ENCODE results near the gene WNT5B.
"Not testable (repeated sequence)": the region's sequence is repeated elsewhere in the genome, so short reads cannot be mapped to it uniquely, and the experiment has no call there.

The WNT5B gene

DNA sequence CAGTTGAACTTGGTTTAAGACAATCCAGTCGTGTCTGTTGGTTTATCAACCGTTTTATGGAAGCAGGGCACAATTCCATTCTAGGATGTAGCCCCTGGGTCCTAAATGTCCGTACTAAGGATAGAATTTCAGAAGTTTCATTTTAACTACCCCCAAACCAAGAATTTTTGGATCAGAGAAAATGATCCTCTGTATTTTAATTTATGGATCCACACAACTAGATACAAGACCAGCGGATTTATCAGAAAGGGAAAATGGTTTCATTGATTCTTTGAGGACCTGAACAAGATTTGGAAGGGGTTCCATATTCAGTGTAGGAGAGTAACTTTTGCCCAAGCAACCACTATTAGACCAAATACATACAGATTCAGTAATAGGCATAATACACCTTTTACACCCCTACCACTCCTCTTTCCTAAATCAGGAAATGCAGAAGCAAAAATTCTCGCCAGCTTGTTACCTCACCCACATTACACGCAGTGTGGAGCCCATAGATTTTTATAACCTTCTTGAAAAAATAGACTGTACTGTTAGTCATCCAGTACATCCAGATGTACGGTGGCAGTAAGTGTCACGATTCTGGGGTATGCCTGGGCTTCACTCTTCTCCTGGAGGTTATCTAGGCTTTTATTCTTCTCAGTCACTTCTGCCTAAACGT lies 33.2 kb upstream of the WNT5B start:
- no peak for DNase-seq (ENCODE audit: extremely low read depth in 1 of 2, low read depth in 1 of 2)

DNA sequence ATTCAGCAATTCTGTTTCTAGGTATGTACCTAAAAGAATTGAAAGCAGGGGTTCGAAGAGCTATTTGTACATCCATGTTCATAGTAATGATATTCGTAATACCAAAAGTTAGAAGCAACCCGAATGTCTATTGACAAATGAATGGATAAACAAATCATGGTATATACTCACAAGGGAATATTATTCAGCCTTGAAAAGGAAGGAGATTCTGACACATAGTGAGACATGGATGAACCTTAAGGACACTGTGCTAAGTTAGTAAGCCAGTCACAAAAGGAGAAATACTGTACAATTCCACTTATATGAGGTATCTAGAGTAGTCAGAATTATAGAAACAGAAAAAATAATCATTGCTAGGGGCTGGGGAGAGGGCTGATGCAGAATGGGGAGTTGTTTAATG lies 30.3 kb upstream of the WNT5B start:
- DNase-seq (ENCODE audit: extremely low read depth in 1 of 2, low read depth in 1 of 2): no peak

DNA sequence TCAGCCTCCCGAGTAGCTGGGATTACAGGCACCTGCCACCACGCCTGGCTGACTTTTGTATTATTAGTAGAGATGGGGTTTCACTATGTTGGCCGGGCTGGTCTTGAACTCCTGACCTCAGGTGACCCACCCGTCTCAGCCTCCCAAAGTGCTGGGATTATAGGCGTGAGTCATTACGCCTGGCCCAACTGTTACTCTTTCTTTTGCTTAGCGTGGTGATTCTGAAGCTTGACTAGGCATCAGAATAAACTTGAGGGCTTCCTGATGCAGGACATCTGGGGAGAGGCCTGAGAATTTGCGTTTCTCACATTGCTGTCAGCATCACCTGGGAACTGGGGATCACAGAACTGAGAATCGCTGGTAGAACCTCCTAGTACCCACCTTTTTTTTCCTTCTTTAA lies 26.3 kb upstream of the WNT5B start:
- DNase-seq (ENCODE audit: extremely low read depth in 1 of 2, low read depth in 1 of 2): not testable (repeated sequence)

DNA sequence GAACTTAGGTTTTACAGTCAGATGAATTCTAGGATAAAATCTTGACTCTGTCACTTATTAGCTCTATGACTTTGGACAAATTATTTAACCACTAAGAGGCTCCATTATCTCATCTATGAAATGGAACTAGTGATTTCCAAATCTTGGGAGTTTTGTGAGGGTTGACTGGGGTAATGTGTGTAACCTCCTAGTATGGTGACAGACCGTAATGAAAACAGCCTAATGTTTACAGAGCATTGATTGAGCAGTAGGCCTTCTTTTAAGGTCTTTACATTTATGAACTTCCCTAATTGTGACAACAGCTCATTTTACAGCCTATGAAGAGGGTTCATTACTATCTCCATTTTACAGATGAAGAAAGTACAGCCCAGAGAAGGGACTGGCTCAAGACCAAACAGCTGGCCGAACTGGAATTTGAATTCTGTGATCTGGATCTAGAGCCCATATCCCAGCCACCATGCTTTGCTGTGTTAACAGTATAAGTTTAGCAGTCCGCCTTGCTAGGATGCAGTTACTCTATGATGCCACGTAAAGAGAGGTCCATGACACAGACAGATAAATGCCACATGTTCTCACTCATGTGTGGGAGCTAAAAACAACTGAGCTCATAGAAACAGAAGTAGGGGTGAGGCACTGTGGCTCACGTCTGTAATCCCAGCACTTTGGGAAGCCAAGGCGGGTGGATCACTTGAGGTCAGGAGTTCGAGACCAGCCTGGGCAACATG lies 25.6 kb upstream of the WNT5B start:
- no peak for DNase-seq (ENCODE audit: extremely low read depth in 1 of 2, low read depth in 1 of 2)

DNA sequence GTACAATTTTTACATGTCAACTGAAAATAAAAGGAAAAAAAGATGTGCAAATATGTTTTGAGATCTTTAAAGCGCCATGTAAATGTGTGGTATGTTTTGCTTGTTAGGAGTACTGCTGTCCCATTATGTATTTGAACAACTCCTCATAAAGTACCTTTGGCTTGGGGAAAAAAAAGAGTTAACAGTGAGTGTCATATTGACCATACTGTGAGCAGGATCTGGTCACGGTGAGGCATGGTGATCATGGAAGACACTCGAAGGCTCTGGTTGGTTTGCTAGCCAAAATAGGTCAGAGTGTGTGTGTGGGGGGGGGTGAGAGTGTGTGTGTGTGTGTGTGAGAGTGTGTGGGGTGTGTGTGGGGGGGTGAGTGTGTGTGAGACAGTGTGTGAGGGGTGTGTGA lies 24.6 kb upstream of the WNT5B start:
- DNase-seq (ENCODE audit: extremely low read depth in 1 of 2, low read depth in 1 of 2): no peak

DNA sequence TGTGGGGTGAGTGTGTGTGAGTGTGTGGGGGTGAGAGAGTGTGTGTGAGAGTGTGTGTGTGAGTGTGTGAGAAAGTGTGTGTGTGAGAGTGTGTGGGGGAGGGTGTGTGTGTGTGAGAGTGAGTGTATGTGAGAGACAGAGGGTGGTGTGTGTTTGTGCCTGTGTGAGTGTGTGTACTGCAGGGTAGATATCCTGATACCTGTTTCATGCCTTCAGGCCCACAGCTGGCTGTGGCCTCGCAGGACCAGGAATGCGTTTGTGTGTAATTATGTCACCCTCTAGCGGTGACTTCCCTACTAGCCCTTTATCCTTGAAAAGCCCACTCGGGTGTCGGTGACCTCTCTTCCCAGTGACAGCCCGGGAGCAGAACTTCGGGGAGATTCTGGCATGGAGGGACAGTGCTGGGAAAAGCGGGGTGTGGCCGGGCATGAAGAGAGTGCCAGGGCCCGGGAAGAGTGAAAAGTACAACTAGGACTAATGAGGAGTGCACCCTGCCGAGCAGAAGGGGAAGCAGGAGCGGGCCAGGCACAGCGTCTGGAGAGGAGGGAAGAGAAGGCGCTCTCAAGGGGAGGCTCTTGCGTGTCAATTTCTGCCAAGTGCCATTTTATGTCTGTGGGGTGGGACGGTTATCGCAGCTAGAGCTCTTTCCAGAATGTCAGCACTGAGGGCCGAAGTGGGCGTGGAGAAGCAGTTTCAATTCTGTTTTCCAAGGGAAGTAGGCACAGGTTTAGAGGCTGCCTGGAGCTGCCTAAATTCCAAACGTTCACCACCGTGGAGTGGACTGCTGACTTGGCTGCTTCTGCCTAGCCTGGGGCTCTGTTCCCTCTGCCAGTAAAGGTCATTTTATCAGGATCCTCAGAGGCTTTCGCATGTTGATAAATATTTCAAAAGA lies 23.7 kb upstream of the WNT5B start:
- DNase-seq (ENCODE audit: extremely low read depth in 1 of 2, low read depth in 1 of 2): no peak

DNA sequence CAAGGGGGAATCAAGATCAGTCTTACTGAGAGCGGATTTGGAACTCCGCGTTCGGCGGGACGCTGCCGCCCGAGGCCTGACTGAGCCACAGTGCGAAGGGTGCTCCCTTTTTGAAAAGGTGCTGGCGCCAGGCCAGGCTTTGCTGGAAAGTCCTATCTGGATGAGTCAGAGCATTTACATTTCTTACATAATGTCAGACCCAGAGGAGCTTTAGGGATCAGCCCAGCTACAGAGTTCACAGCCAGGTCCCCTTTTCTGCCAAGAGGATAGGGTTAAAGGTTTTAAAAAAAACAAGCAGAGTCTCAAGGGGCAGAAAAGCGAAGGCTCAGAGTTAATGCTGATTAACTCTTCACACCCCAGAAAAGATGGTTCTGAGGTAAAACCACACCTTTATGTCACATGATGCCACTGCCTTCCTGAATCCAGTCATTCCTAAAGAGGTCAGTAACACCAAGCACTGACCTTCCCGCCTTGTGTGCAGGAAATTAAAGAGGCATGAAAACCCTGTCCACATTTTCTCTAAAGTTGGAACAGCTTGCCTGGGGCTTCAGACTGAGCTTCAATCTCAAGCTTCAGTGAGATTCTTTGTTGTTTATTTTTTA lies 22.9 kb upstream of the WNT5B start:
- DNase-seq (ENCODE audit: extremely low read depth in 1 of 2, low read depth in 1 of 2): no peak

DNA sequence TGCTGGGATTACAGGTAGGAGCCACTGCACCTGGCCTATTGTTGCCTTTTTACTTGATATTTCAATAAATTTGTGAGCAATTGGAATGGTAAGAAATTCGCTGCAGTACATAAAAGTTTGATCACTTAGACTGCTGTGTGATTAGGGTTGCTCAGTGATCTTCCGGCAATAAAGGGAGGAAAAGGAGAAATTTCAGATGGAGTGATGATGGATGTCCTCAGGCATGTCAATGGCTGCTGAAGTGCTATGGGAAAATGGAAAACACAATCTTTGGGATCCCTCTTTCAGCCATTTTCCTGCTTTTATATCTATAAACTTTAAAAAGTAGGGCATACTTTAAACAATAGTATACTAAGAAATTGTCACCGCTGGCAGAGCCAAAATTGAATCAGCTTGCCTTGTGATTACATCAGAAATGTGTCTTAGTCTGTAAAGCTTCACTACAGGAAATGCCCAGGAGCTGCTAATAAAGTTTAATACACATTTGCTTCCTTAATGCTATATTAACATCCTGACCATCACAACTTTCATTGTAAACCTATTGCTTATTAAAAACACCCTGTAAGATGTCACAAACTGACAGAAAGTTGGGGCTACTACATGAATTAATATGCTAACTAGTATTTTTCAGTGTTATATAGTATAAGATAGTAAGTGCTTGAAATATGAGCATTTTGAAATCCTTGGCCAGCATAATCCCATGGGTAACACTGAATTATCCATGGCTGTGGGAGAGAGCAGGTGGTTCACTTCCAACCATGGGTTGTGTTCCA lies 20.9 kb upstream of the WNT5B start:
- no peak for DNase-seq (ENCODE audit: extremely low read depth in 1 of 2, low read depth in 1 of 2)

DNA sequence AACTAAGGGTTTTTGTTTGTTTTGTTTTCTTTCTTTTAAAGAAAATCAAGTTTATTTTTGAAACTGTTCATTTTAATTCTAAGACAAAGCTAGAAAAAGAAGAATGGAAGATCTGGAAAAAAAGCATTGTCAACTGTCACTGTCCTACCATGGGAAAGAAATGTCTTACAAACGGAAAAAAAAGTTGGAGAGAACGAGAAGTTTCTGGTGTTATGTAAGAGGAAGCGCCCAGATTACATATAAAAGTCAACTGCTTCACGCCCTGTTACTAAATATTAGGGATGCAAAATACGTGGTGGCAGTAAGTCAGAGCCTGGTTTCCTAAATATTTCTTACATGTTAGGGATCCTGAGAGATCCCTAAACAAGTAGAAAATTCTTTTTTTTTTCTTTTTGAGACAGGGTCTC lies 20.3 kb upstream of the WNT5B start:
- DNase-seq (ENCODE audit: extremely low read depth in 1 of 2, low read depth in 1 of 2): no peak

DNA sequence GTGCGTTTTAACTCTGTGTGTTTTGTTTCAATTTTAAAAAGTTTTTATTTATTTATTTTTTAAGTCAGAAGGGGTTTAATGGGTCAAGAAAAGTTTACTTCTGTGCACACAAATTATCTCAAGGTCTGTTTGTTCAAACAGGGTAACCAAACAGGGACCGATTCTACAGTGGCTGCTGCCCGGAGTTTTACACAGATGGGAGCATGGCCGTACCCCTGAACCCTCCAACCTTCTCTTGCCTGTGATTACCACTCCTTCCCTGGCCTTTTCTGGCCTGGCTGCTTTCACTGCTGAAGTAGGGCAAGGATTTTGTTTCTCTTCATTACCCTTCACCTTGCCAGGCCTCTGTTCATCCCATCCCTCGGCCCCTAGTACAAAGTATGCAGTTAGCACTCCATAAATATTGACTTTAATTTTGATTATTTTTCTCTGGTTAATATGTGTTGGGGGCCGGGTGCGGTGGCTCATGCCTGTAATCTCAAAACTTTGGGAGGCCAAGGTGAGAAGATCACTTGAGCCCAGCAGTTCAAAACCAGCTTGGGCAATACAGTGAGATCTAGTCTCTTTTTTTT lies 18.9 kb upstream of the WNT5B start:
- DNase-seq (ENCODE audit: extremely low read depth in 1 of 2, low read depth in 1 of 2): no peak

DNA sequence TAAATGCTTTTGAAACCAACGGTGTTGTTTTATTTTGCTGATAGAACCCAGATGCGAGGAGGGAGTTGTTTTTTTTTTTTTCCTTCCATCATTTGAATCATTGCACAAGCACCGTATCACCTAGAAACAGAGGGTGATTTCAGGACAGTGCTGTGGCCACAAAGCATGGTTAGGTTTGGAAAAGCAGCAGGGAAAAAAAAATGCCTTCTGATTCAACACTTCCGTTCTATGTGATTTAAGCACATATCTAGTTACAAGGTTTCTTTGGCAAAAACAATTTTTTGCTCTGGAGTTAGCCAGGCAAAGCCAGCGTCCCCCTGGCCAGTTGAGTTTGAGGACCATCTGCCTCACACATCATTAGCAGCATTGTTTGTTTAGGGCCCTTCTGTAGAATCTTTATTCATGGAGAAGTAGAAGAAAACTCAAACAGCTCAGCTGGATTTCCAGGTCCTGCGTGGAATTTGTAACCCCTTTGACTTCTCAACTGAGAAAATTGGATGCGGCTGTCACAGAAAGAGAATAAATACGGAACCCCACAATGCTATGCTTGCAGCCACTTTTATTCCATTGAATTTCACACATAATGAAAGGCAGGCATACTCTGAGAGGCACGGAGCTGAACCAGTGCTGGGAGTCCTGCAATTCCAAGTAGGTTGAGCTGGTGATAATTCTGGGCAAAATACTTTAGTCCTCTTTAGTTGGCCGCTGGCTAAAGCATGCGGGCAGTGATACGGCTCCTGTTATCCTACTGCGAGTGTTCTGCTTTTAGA lies 17.0 kb upstream of the WNT5B start:
- no peak for DNase-seq (ENCODE audit: extremely low read depth in 1 of 2, low read depth in 1 of 2)

DNA sequence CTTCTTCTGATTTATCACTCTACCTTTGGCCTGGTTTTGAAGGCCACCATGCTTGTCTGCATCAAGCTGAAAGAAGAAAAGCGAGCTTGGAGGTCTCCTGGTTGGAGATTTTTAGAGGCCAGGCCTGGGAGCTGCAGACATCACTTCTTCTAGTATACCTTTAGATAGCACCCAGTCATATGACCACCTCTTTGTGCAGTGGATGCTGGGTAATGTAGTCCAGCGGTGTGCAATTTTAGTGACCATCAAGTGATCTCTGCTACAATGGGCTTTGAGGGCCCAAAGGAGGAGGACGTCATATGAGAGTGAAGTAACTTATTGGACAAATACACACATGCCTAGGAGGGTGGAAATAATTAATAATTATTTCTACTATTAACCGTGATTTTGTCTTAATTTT lies 15.2 kb upstream of the WNT5B start:
- no peak for DNase-seq (ENCODE audit: extremely low read depth in 1 of 2, low read depth in 1 of 2)

DNA sequence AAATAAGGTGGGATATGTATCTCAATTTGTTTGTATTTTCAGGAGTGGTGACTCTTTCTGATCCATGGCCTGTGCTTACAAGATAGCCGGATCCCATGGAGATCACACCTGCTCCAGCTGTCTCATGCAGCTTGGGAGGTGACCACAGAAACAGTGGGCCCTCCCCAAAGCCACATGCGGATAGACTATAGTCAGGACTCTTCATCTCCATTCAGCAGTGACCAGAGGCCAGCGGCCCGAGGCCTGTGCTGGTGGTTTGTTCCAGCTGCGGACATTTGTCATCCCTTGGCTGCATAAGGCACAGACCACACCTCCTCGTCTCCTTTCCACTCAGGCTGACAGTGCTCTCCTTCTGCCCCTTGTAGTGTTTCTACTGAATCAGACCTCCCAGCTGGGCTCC lies 14.7 kb upstream of the WNT5B start:
- no peak for DNase-seq (ENCODE audit: extremely low read depth in 1 of 2, low read depth in 1 of 2)

DNA sequence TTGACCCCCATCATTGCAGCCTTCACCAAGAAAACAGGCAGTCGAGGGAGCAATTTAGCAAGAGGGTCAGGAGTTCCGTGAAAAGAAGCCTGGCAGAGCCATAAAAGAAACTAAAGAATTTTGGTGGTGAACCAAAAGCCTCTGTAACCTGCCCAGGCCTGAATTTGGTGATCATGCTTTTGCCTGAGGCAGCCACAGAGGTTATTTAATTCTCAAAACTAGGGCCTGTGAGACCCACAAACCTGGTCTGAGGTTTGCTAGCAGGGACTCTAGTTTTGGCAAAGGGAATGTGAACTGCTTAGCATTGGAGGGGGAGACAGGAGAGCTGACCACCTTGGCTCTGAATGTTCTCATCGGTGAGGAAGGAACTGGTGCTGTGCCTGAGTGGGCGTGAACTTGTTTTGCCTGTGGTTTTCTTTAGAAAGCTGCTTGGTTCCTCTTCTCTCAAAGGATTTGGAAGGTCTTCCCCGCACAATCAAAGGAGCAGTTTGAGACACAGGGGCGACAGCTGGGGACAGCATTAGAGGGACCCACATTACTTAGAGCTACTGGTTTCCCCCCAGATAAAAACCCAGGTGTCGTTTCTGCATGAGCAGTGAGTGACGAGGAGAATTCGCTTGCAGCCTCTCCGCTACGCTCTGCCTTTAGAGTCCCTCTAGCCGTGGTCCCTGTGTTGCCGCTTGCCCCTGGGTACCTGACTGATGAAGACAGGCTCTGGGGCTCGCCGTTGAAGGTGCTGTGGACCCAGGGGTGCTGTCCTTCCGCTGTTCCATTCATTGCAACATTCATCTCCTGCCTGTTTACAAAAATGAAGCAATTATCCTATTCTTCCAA lies 12.6 kb upstream of the WNT5B start:
- DNase-seq (ENCODE audit: extremely low read depth in 1 of 2, low read depth in 1 of 2): no peak

DNA sequence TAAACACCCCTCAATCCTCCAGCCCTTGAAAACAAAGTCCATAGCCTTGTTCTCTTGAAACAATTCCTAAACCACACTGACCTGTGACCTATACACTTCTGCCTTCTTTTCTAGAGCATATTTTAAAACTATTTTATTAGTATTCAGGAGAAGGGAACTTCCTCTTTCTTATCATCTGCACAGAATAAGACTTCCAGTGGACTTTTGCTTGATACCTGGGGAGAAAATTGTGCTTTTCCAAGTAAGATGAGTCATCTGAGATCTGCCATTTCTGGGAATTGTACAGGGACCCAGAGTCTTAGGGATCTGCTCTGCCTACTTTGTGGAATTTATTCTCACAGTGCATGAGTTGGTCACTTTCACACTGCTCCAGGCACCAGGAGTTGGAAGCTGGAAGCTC lies 10.5 kb upstream of the WNT5B start:
- DNase-seq (ENCODE audit: extremely low read depth in 1 of 2, low read depth in 1 of 2): no peak

DNA sequence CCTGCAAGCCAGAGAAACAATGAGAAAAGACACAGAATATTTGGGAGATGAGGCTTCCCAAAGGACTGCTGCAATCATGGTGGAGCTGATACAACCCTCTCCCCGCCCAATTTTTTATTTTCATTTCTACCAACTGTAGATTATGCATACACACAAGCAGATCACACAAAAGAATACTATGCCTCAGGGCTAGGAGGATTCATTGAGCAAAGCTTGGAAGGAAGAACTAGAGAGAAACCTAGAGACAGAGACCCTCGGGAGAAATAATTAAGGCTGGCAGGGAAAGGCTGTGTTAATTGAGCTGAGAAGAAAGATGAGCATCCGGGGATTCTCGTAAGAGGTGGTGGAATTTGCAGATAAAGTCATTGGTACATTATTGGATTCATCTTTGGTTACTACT lies 9.9 kb upstream of the WNT5B start:
- DNase-seq (ENCODE audit: extremely low read depth in 1 of 2, low read depth in 1 of 2): no peak

DNA sequence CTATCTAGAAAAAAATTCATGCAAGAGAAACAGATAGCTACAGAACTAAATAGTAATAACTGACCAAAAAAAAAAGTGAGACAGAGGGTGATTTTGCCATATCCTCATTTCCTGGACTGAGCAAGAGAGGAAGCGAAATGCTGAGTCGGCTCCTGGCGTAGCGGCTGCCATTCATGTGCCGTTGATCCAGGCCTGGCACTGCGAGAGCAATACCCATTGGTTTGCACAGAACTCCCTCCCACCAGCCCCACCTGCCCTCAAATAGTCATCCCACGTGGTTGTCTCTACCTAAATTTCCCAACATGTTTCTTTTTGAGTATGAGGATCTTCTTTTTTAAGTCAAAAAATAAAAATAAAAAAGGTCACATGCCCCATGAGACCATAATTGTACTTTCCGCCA lies 9.4 kb upstream of the WNT5B start:
- DNase-seq (ENCODE audit: extremely low read depth in 1 of 2, low read depth in 1 of 2): no peak

DNA sequence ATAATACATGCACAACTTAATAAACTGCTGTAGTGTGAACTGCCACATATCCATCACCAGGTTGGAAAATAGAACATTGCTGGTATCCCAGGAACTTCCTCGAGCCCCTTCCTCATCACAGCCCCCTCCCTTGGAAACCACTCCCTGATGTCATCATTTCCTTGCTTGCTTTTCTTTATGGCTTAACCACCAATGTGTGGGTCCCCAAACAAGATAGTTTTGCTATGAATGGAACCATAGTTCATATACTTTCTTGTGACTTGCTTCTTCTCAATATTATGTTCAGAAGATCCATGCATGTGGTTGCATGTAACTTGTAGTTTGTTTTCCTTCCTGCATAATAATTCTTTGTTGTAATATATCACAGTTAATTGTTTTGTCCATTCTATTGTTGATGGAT lies 8.9 kb upstream of the WNT5B start:
- no peak for DNase-seq (ENCODE audit: extremely low read depth in 1 of 2, low read depth in 1 of 2)

DNA sequence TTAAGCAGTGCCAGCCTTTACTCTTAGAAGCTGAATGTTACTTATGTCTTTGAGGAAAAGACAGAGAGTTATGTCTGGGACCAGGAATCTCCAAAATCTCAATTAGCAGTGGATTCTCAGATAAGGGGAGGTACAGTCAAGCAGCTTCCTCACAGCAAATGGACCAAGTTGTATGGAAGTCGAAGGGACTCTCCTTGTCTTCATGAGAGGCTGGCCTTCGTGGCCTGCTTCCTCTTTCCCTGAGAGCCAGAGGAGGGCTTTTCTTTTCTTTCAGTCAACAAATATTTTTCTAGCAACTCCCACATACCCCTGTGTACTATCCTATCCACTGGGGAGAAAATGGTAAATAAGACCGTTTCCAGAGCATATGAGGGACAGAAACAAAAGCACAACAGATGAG lies 6.6 kb upstream of the WNT5B start:
- no peak for DNase-seq (ENCODE audit: extremely low read depth in 1 of 2, low read depth in 1 of 2)

Data from stimulated activated CD8-positive, alpha-beta memory T cell treated with anti-CD3 and anti-CD28 coated beads, Interleukin-7, amount 100 ng/mL, for 48 hours (primary cell).